CD4-positive, alpha-beta T cell (primary cell): ENCODE data around the gene PLS3. TPM values are rescaled to one million over a fixed set of nuclear protein-coding genes. Genes with fewer than 3 reads are reported as not detected.

Experiments used
- ATAC-seq: fragments of 200-7000 bp; cut with Tn5 transposase; one replicate; pipeline ENCODE4 v1.10.0; 2022; ENCODE audit warnings: mild to moderate bottlenecking; ENCODE audit not compliant: poor library complexity
- CTCF ChIA-PET: fragments of 350-600 bp; sonication (Branson Sonifier 250); formaldehyde crosslinking; loops from one replicate; lab custom pipeline; 2021; ENCODE audit warnings: antibody characterized with exemption, inconsistent platforms; lab: Charles Lee
- POLR2A ChIA-PET: fragments of 350-600 bp; sonication (Branson Sonifier 250); formaldehyde crosslinking; loops from one replicate; lab custom pipeline; 2021; ENCODE audit warnings: antibody characterized with exemption, inconsistent platforms; lab: Charles Lee
- DNase-seq, 14 experiments: peaks; one replicate each; pipeline ENCODE4 v3.0.0-alpha.2; 2013 to 2020; ENCODE audit warnings: mixed read lengths in 2 of 14
- H3K27ac ChIP-seq, 2 donors: one replicate each; pipeline versions ENCODE4 v1.5.1 to v1.7.0; 2013; ENCODE audit warnings: low read length in 2 of 2, low read depth in 1 of 2, mild to moderate bottlenecking in 1 of 2
- H3K27me3 ChIP-seq, 2 experiments: 1 replicate in 1 of 2; 2 replicates in 1 of 2; pipeline versions ENCODE4 v1.6.1 to v1.7.0; 2013; ENCODE audit warnings: low read length in 2 of 2, control low read depth in 1 of 2, mild to moderate bottlenecking in 1 of 2, moderate library complexity in 1 of 2; ENCODE audit not compliant: insufficient read depth in 2 of 2, control insufficient read depth in 1 of 2
- H3K36me3 ChIP-seq: one replicate; pipeline ENCODE4 v1.6.1; 2013; ENCODE audit warnings: low read length, control low read depth; ENCODE audit not compliant: insufficient read depth
- H3K4me1 ChIP-seq: one replicate; pipeline ENCODE4 v1.6.1; 2013; ENCODE audit warnings: low read length, control low read depth; ENCODE audit not compliant: insufficient read depth
- H3K4me3 ChIP-seq: one replicate; pipeline ENCODE4 v1.5.1; 2013; ENCODE audit warnings: mild to moderate bottlenecking, low read length, moderate library complexity
- H3K9me3 ChIP-seq, 2 experiments: 1 replicate in 1 of 2; 2 replicates in 1 of 2; pipeline versions ENCODE4 v1.6.1 to v1.7.0; 2013; ENCODE audit warnings: low read length in 2 of 2, mild to moderate bottlenecking in 2 of 2, control low read depth in 1 of 2, moderate library complexity in 1 of 2; ENCODE audit not compliant: control insufficient read depth in 1 of 2, insufficient read depth in 1 of 2
- H3K27ac Mint-ChIP-seq: one replicate; pipeline ENCODE4 v1.8.0; 2020; ENCODE audit warnings: mixed read lengths
- H3K27me3 Mint-ChIP-seq: one replicate; pipeline ENCODE4 v1.8.0; 2021; ENCODE audit warnings: mixed read lengths
- H3K36me3 Mint-ChIP-seq: one replicate; pipeline ENCODE4 v1.8.0; 2021; ENCODE audit warnings: low read depth, mixed read lengths
- H3K4me1 Mint-ChIP-seq: one replicate; pipeline ENCODE4 v1.8.0; 2021; ENCODE audit warnings: low read depth, mixed read lengths
- H3K4me3 Mint-ChIP-seq: one replicate; pipeline ENCODE4 v1.8.0; 2020; ENCODE audit warnings: mild to moderate bottlenecking, mixed read lengths
- H3K9me3 Mint-ChIP-seq: one replicate; pipeline ENCODE4 v1.8.0; 2020; ENCODE audit warnings: mixed read lengths
- intact Hi-C, 2 experiments: fragments of 100-400 bp; cut with DNase I in 1 of 2; cut with micrococcal nuclease in 1 of 2; formaldehyde crosslinking; loops; one replicate each; pipeline versions ENCODE4 v1.15.1 to v1.9.0; 2023 to 2025; cut with DNase I, micrococcal nuclease
- total RNA-seq, 174 experiments: library from RNA in 2 of 174; stranded (reverse) in 2 of 174; gene quantifications; one replicate each; pipeline ENCODE4 v1.2.3 and lab custom pipeline; 2021 to 2026
- TF ChIP-seq, protein P1 (sequence below): fragments of 200-600 bp; IDR thresholded peaks from one replicate; pipeline ENCODE4 v1.8.0; 2022; ENCODE audit warnings: antibody characterized with exemption, mild to moderate bottlenecking

PLS3 gene
- total RNA-seq, 2 experiments from 2014 or later, result 0.45 TPM; not detected in 1

DNA sequence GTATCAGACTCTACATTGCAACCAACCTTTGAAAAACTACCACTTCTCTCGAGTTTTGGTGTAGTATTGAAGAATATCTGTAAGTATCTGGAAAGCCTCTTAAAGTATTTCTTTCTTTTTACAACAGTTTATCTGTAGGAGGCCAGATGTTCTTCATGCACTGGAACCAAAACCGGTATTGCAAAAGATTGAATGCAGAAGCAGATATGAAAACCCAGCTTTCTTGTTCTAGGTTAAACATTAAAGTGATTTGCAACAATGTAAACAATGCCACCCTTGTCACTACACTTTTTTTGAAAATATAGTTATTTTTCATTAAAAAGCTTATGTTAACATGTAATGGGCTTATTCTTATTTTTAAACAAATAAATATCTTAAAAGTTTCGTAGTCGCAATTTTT is 27.2 kb downstream of the PLS3 start:
- no peak for DNase-seq
- no peak for ATAC-seq
- H3K4me1 Mint-ChIP-seq, result no peaks in the 10 kb centered on the region
- no peak overlapping the region for H3K27ac ChIP-seq
- H3K27me3 ChIP-seq, result no peaks in the 10 kb centered on the region
- ChIA-PET CTCF (interaction anchor here (0.7 kb wide), 1 partner anchor 1783 kb away, joined by 3 read pairs; no protein-coding TSS in a partner anchor), POLR2A (no interaction called here)
- H3K27ac Mint-ChIP-seq, result no peak overlapping the region
- H3K4me3 ChIP-seq, result no peak overlapping the region
- intact Hi-C loops, result no loop called here
- no peaks in the 10 kb centered on the region for H3K9me3 ChIP-seq
- no peak overlapping the region for H3K4me3 Mint-ChIP-seq
- H3K4me1 ChIP-seq, result no peaks in the 10 kb centered on the region
- TF ChIP-seq, protein P1, sequence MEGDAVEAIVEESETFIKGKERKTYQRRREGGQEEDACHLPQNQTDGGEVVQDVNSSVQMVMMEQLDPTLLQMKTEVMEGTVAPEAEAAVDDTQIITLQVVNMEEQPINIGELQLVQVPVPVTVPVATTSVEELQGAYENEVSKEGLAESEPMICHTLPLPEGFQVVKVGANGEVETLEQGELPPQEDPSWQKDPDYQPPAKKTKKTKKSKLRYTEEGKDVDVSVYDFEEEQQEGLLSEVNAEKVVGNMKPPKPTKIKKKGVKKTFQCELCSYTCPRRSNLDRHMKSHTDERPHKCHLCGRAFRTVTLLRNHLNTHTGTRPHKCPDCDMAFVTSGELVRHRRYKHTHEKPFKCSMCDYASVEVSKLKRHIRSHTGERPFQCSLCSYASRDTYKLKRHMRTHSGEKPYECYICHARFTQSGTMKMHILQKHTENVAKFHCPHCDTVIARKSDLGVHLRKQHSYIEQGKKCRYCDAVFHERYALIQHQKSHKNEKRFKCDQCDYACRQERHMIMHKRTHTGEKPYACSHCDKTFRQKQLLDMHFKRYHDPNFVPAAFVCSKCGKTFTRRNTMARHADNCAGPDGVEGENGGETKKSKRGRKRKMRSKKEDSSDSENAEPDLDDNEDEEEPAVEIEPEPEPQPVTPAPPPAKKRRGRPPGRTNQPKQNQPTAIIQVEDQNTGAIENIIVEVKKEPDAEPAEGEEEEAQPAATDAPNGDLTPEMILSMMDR, result no peak
- H3K27me3 Mint-ChIP-seq, result no peaks in the 10 kb centered on the region
- no peaks in the 10 kb centered on the region for H3K36me3 Mint-ChIP-seq
- H3K9me3 Mint-ChIP-seq, result no peaks in the 10 kb centered on the region
- H3K36me3 ChIP-seq, result no peaks in the 10 kb centered on the region

DNA sequence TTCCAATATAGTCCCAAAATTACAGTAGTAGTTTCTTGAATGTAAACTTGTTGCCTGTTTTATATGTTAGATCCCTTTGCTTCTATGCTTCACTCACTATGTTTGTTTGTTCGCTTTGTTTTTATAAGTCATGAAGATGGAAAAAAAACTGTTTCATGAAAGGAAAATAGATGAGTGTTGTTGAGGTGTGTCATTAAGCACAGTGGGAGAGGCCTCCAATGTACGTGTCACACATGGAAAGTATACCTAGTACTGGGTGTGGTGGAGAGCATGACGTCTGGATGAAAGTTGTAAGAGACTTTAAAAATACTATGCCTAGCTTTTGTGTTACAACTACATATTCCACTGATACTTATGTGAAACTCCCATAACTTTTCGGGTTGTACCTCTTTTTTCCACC is 28.4 kb downstream of the PLS3 start:
- no peaks in the 10 kb centered on the region for H3K27me3 Mint-ChIP-seq
- H3K27ac Mint-ChIP-seq, result no peak overlapping the region
- no peaks in the 10 kb centered on the region for H3K36me3 Mint-ChIP-seq
- Histone ChIP-seq H3K9me3 (no peaks in the 10 kb centered on the region), H3K27me3 (no peaks in the 10 kb centered on the region), H3K4me3 (no peak overlapping the region), H3K27ac (no peak overlapping the region), H3K36me3 (no peaks in the 10 kb centered on the region), H3K4me1 (no peaks in the 10 kb centered on the region)
- ChIA-PET POLR2A (no interaction called here), CTCF (no interaction called here)
- H3K4me1 Mint-ChIP-seq, result no peaks in the 10 kb centered on the region
- intact Hi-C loops, result no loop called here
- DNase-seq (no peak), ATAC-seq (no peak)
- TF ChIP-seq, protein P1, result no peak
- H3K9me3 Mint-ChIP-seq, result no peaks in the 10 kb centered on the region
- H3K4me3 Mint-ChIP-seq, result no peak overlapping the region

DNA sequence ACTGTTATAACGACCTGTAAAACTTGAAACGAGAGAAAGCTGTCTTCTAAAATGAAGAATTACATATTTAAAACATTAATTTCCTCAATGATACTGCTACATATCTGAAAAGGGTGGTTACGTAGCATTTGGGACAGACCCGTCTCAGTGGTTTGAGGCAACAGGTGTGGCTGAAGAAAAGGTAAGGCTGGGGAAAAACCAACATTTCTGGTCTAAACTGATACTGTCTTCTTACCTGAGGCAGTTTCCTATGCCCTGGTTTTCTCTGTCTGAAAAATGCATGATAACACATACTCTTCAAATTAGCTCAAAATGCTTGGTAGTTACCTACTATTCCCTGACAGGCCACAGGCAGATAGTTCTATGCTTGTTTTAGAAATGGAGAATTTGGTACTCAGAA is 30.4 kb downstream of the PLS3 start:
- no peaks in the 10 kb centered on the region for H3K36me3 Mint-ChIP-seq
- intact Hi-C loops, result no loop called here
- CTCF ChIA-PET, result no interaction called here

More for the DNA sequence above, 30.4 kb downstream of the PLS3 start:
- DNase-seq (no peak), ATAC-seq (no peak)
- Mint-ChIP-seq H3K4me3 (no peak overlapping the region), H3K9me3 (no peaks in the 10 kb centered on the region), H3K4me1 (no peaks in the 10 kb centered on the region), H3K27ac (no peak overlapping the region), H3K27me3 (no peaks in the 10 kb centered on the region)
- Histone ChIP-seq H3K27ac (no peak overlapping the region), H3K36me3 (no peaks in the 10 kb centered on the region), H3K9me3 (no peaks in the 10 kb centered on the region), H3K4me3 (no peak overlapping the region), H3K27me3 (no peaks in the 10 kb centered on the region), H3K4me1 (no peaks in the 10 kb centered on the region)
- TF ChIP-seq, protein P1, result no peak
- POLR2A ChIA-PET, result no interaction called here
